GM19395 (cell line): Measurements from ENCODE around the gene GPT2.

Source experiments
- ATAC-seq: cut with Tn5 transposase; IDR thresholded peaks from one replicate; pipeline ENCODE4 v1.9.1; 2021; ENCODE audit warnings: mild to moderate bottlenecking, moderate library complexity; ENCODE audit not compliant: unreplicated experiment

Gene GPT2

DNA sequence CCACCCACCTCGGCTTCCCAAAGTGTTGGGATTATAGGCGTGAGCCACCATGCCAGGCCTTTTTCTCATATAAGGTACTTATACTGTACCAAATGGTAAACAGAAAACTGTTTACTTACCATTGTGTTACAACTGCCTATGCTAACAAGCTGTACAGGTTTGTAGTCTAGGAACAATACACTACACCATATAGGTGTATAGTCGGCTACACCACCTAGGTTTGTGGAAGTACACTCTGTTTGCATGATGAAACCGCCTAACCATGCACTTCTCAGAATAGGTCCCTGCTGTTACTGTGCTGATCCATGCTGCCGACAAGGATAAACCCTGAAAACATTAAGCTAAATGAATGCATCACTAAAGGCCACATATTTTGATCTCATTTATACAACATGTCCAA is 70.4 kb downstream of the GPT2 start:
- ATAC-seq: no peak

GRCh38 chr16:46961373-46962353 is 77.5 kb downstream of the GPT2 start:
- peak; percentile 67 for ATAC-seq

DNA sequence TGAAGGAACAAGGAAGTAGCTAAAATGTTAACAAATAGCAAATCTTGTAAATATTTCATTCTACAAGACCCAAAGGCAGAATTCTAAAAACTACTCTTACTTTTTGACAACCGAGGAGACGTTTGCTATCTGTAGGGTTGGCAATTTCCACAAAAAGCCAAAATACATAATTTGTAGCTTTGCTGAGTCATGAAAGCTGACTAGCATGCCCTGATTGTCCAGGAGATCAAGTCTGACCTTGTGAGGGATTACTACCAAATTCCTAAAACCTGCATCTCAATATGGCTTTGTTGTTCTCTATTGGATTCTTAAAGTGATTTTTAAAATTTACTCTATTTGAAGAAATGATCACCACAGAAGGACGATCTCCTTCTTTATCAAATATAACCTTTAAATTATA is 78.5 kb downstream of the GPT2 start:
- ATAC-seq: no peak

DNA sequence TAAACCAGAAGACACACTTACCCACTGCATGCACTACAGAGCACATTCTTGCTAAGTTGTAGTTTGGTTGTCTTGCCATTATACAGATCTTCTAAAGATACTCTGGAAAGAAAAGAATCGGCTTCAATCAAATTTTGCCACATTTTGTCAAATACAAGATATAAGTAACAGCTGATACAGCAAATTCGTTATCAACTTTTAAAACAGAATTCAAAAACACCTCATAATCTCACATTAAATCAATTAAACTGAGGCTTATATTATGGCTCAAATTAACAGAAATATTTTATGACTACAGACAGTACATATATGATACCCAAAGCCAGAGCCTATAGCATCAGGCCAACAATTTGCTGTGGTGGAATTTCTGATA is 83.9 kb downstream of the GPT2 start:
- ATAC-seq: no peak

DNA sequence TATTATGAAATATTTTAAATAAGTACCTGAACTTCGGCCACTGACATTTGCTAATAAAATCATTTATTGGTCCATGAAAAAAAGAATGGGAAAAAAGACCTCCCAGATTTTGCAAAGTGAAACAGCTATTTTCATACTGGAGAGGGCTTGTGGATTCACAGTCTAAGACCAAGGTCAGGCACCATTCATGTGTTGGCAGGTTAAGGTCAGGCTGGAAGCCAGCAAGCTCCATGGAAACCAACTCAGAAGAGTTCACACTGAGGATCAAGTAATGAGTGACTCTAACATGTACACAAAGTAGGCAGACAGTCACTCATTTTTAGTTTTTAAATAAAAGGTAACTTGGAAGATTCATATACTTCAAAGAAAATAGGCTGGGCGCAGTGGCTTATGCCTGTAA is 85.9 kb downstream of the GPT2 start:
- ATAC-seq: no peak

- no peak for ATAC-seq
Measured at GRCh38 chr16:46971271-46971670, 87.1 kb downstream of the GPT2 start.

- ATAC-seq: peak; percentile 48
Measured at GRCh38 chr16:46972429-46973206, 88.5 kb downstream of the GPT2 start.

GRCh38 chr16:46973207-46973995 is 89.2 kb downstream of the GPT2 start, which contains the start of gene DNAJA2:
Gene DNAJA2, minus strand, starts transcription at chr16:46973674. Its CDS starts 102 bp downstream, at chr16:46973572.
- peak; percentile 84 for ATAC-seq

DNA sequence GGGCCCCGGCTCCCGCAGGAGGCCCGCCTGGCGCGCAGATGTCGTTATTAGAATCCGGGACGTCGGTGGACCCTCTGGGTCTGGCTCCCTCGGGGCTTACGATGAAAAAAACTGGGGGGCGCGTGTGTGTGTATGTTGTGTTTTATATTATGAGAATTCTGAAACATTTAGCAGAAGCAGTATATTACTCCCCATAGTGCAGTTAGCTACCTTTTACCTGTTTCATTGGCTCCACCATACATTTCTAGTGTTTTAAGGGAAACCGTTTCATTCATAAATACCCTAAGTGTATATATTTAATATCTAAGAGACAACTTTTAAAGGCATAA is 89.8 kb downstream of the GPT2 start:
- no peak for ATAC-seq

GRCh38 chr16:46974352-46974751 is 90.2 kb downstream of the GPT2 start:
- ATAC-seq: no peak

DNA sequence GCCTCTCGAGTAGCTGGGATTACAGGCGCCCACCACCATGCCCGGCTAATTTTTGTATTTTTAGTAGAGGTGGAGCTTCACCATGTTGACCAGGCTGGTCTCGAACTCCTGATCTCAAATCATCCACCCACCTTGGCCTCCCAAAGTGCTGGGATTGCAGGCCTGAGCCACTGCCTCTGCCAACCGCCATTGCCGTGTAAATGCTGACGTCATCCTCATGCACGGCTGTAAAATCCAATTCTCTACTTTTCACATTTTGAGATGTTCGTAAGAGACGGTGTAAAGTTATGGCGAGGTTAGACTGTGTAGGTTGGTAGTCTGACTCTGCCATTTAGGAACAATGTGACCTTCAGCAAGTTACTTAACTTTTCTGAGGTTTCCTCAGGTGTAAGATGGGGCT is 91.0 kb downstream of the GPT2 start:
- no peak for ATAC-seq

- no peak for ATAC-seq
Measured at GRCh38 chr16:46975908-46976470, 91.8 kb downstream of the GPT2 start.

- no peak for ATAC-seq
Measured at GRCh38 chr16:46976550-46976949, 92.4 kb downstream of the GPT2 start.
